HK-2 (cell line): ENCODE data around the gene AP1S3.
"Not testable (repeated sequence)": the region's sequence is repeated elsewhere in the genome, so short reads cannot be mapped to it uniquely, and the experiment has no call there.

ENCODE experiments used
- DNase-seq: peaks from one replicate; pipeline ENCODE4 v3.0.0-alpha.2; 2018; ENCODE audit not compliant: unreplicated experiment

Gene AP1S3

DNA sequence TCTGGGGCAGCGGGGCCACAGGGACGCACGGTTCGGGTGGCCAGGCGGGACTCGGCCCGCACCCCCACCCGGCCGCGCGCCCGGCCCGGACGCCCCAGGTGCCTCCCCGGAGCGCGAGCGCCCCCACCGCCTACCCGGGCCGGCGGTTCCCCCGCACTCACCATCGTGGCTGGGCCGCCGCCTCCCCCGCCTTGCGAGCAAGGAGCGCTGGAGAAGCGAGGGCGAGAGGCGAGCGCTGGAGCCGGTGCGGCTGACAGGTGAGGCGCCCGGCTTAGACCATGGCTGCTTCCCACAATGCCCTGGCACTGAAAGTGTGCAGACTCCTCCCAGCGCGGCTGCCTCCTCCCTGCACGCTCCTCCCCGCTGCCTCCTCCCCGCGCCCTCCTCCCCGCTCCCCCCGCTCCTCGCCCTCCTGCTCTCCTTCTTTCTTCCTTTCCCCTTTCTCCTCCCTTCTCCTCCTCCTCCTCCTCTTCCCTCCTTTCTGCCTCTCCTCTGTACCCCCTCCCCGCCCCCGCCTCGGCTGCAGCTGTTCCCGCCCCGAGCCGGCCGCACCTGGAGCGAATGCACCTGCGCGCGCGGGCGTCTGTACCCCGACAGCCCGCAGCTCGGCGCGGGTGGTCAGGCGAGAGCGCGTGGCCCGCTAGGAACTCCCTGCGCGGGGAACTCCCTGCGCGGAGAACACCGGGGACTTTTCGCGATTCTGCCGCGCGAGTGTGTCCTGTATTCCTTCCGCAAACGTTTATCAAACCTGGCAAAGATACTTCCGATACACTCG is at the start of gene AP1S3:
Gene AP1S3, minus strand, starts transcription at position 296 of the 775 bp plus-strand sequence. Its CDS starts 132 bp downstream, at position 164.
- peak; percentile 71 for DNase-seq

DNA sequence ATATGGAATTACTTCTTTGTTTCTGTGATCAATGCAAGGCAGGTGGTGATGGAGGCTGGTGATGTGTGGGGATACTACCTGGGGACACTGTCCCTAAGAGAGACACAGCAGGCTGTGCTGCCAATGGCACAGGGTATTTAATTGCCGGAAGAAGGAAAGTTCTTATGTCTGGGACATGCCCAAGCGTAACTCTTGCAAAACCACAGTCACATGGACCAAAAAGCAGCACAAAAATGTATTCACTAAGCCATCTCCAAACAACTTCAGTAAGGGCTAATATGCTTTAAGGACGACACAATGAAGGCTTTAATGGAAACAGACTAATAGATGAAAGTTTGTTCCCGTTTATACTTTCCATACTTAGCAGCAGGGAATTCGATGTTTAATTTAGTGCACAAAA is 49.7 kb upstream of the AP1S3 start:
- DNase-seq: no peak

GRCh38 chr2:223886726-223887125 is 49.3 kb upstream of the AP1S3 start:
- no peak for DNase-seq

- no peak for DNase-seq
Observed at GRCh38 chr2:223884399-223884798, 47.0 kb upstream of the AP1S3 start.

DNA sequence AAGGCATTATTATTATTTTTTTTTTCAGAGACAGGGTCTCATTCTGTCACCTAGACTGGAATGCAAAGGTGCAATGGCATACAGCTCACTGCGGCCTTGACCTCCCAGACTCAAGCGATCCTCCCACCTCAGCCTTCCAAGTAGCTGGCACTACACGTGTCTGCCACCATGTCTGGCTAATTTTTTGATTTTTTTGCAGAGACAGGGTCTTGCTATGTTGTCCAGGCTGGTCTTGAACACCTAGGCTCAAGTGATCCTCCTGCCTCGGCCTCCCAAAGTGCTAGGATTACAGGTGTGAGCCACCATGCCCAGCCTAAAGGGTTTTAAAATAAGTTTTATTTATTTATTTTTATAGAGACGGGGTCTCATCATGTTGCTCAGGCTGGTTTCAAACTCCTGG is 45.3 kb upstream of the AP1S3 start:
- DNase-seq: no peak

DNA sequence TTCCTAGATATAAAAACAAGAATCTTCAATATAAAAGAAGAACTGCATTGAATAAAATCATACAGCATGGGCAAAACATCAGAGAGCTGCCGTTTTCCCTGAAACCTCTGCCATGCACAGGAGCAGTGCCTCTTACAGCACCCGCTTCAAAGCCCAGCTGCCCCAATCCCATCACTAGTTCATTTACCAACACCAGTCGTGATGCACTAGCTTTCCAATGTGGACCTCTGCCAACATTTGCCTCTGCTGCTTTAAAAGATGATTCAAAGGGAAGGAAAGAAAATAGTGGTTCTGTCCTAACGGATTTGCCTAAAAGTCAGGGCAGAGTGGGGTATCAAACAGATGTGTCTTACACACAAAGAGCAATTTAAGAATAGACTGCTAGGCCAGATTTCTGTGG is 43.4 kb upstream of the AP1S3 start:
- no peak for DNase-seq

GRCh38 chr2:223877721-223878410 is 40.5 kb upstream of the AP1S3 start:
- no peak for DNase-seq

GRCh38 chr2:223873672-223874071 is 36.3 kb upstream of the AP1S3 start:
- DNase-seq: no peak

DNA sequence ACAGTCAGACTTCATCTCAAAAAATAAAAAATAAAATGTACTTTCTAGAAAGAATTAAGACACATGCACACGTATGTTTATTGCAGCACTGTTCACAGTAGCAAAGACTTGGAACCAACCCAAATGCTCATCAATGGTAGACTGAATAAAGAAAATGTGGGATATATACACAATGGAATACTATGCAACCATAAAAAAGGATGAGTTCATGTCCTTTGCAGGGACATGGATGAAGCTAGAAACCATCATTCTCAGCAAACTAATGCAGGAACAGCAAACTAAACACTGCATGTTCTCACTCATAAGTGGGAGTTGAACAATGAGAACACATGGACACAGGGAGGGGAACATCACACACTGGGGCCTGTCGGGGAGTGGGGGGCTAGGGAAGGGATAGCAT is 35.4 kb upstream of the AP1S3 start:
- not testable (repeated sequence) for DNase-seq

GRCh38 chr2:223871661-223872060 is 34.3 kb upstream of the AP1S3 start:
- not testable (repeated sequence) for DNase-seq

- no peak for DNase-seq
Observed at GRCh38 chr2:223870840-223871611, 33.6 kb upstream of the AP1S3 start.

- DNase-seq: no peak
Observed at GRCh38 chr2:223868005-223868404, 30.6 kb upstream of the AP1S3 start.

DNA sequence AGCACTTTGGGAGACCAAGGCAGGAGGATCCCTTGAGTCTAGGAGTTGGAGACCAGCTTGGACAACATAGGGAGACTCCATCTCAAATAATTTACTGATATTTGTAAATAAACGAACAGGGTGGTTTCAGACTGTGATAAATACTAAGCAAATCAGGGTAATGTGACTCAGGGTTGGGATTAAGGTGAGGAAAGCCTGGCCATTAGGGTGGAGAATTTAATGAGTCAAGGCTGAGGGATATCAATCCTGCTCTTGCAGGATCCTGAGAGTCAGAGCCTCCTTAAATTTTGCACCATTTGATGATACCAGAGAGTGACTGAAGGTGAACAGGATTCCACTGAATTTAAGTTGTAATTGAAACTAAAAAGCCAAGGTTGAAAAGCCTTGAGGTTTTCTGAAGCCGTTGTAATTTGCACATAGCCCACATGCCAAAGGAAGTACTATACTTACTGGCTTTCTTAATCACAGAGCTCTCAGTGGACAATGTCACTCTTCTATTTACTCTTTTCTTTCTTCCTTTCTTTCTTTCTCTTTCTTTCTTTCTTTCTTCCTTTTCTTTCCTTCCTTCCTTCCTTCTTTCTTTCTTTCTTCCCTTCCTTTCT is 28.6 kb upstream of the AP1S3 start:
- DNase-seq: no peak

DNA sequence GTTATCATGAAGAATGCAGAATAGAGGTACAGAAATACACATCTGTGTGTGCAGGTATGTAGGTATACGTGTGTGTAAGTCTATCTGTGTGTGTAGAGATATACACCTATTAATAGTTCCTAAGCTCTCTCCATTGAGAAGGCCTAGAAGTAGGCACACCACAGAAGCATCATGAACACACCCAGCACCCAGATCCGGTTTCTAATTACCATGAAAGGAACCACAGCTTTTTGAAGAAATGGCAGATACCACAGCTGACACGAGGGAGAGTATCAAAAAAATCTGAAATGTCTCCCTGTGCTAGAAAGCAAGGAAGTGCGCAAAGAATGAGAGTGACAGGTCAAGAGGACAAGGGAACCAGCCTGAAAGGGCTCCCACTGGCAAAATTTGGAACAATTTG is 27.7 kb upstream of the AP1S3 start:
- DNase-seq: no peak

GRCh38 chr2:223863491-223863890 is 26.1 kb upstream of the AP1S3 start:
- DNase-seq: no peak

DNA sequence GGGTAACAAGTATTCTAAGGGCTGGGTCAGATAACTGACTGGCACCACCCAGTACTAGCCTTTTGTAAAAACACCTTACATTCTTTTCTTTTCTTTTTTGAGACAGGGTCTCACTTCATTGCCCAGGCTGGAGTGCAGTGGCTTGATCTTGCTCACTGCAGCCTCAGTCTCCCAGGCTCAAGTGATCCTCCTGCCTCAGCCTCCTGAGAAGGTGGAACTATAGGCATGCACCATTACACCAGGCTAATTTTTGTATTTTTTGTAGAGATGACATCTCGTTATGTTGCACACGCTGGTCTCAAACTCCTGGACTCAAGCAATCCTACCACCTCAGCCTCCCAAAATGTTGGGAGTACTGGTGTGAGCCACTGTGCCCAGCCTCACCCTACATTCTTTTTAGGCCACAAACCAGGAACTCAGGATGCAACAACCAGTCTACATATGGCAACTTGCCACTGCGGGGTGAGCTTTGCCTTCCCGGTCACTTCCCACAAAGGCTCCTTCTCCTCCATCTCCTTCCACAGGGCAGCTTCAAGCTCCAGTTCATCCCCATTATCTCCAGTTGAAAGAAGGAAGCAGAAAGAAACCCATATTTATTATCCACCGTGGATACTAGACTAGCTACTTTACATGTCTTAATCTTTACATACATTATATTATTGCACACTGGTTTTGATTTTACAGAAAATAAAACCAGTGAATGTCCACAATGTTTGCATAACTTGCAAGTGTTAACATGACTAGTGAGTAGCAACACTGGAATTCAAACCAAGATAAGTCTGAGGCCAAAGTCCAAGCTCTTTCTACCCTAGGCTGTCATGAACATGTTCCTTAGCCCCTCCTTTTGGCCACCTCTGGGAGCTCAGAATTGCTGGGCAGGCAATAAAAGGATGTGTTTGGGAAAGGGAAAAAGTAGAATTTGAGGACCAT is 23.7 kb upstream of the AP1S3 start:
- peak; percentile 44 for DNase-seq

DNA sequence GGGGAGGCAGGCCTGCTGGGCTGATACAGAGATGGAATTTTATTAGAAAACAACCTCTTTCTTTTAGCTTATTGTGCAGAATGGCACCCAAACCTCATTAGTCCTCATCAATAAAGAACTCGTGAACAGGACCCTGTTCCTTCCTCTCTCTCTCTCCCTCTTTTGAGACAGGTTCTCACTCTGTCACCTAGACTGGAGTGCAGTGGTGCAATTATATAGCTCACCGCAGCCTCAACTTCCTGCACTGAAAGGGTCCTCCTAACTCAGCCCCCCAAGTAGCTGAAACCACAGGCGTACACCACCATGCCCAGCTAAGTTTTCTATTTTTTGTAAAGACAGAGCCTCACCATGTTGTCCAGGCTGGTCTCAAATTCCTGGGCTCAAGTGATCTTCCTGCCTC is 21.7 kb upstream of the AP1S3 start:
- no peak for DNase-seq

DNA sequence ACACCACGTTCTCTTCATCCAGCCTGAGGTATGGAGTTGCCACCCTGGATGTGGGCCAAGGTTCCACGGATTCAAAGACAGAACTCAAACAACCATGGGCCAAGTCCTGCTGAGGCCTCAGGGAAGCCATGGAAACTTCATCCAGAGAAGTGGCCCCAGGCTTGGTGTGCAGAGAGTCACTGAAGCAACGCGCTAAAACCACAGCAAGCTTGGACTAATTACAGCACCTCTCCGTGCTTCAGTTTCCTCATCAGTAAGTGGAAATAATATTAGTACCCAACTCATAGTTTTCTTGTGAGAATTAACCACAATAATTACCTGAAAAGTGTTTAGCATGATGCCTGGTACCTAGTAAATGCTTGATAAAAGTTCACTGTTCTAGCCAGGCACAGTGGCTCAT is 19.2 kb upstream of the AP1S3 start:
- DNase-seq: no peak

DNA sequence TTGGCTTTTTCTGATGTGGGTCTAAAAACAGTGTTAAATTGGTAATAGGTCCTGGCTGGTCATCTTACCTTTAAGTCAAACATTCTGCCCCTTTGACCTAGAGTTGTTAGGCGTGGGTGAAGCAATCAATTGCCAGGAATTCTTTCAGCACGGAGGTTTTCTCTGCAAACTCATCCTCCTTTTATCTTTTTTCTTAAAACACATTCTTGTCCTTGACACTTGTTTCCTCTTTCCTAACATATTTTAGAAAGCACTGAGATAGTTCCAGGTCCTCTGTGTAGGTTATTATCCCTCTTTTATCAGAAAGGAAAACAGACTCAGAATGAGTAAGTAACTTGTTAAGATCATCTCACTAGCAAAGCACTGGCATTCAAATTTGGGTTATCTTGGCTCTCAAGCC is 18.6 kb upstream of the AP1S3 start:
- DNase-seq: no peak

GRCh38 chr2:223855426-223855825 is 18.0 kb upstream of the AP1S3 start:
- DNase-seq: no peak

DNA sequence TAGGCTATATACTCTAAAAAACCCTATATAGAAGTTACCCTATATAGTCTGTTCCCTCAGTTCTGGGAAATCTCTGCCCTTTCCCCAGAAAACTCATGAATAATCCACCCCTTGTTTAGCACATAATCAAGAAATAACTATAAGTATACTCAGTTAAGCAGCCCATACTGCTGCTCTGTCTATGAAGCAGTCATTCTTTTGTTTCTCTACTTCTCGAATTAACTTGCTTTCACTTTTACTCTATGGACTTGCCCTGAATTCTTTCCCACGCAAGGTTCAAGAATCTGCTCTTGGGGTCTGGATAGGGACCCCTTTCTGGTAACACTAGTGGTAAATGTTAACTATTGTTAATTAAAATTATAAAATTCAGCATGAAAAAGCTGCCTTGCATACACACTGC is 17.4 kb upstream of the AP1S3 start:
- DNase-seq: no peak
